Left renal cortex interstitium (tissue), 4 donors: Measurements from ENCODE around the gene ID1. TPM values are rescaled to one million over a fixed set of nuclear protein-coding genes. Genes with fewer than 3 reads are reported as not detected.

Experiments used
- DNase-seq, 4 donors: peaks; one replicate each; pipeline ENCODE4 v3.0.0-alpha.2; 2013; ENCODE audit warnings: low read depth in 4 of 4, low spot score in 2 of 4, missing footprints in 1 of 4
- polyA plus RNA-seq, 4 donors: library from polyadenylated mRNA; unstranded; fragments of 120-200 nt; gene quantifications; one replicate each; pipeline ENCODE4 v1.2.1, GENCODE V29; 2013; ENCODE audit not compliant: insufficient read length in 4 of 4

ID1 gene
- polyA plus RNA-seq, result 100 to 1,000 TPM; 159 to 263 (median 204) TPM

- DNase-seq, result peak in 3 of 4 donors; percentile 93 to 97 (median 96)
Observed at GRCh38 chr20:31605031-31605901, at the start of gene ID1. TSS of gene ID1 (plus strand) at chr20:31605289. CDS start at chr20:31605388, 99 bp downstream.

DNA sequence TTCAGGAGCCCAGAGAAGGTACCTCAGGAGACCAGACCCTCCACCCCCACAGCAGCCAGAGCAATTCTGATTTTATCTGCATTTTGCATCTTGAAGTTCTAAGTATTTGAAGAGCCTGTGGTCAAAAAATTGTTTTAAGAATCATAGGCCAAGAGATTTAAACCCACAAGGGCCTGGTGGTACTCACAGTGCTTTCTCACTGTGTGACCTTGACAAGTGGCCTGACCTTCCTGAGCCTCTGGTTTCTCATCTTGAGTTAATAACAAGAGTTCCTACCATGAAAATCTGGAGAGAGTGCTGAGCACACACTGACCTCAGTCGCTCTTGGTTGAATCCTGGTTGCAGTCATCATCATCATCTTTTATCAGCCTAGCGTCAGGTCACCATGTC, 45.4 kb upstream of the ID1 start:
- no peak for DNase-seq

DNA sequence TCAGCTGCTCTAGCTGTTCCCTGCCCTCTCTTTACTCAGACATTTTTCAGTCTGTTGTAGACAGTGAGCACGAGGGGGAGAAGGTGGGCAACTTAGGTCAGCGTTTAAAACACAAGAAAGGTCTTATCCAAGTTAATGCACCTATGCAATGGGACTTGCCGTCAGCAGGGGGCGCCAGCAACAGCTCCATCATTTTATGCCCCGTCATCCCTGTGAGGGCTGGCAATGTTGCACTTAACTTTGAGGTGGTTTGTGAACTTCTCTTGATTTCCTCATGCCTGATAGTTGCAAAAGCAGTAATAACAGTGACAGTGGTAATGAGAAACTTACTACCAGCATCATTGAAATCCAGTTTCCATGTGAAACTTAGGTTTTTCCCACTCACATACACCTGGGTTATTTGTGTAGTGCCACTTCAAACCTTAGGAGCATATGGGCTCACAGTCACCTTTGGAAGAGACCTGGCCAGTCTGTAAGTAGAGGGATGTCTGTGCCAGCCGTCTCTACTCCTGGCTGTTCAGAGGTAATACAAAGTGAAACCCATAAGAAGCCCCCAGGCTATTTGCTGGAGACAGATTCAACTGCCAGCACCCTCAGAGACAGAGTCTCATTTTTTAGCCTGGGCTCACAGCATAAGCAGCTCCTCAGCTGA, 44.9 kb upstream of the ID1 start:
- DNase-seq, result no peak

GRCh38 chr20:31560746-31561598, 44.1 kb upstream of the ID1 start:
- no peak for DNase-seq

- no peak for DNase-seq
Observed at GRCh38 chr20:31562241-31562640, 42.8 kb upstream of the ID1 start.

DNA sequence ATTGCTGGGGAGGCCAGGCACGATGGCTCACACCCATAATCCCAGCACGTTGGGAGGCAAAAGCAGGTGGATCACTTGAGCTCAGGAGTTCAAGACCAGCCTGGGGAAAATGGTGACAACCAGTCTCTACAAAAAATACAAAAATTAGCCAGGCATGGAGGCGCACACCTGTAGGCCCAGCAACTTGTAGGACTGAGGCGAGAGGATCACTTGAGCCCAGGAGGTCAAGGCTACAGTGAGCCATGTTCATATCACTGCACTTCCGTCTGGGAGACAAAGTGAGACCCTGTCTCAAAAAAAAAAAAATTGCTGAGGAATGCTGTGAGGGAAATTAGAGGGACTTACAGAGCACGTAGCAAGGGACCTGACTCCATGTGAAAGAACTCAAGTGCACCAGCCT, 40.8 kb upstream of the ID1 start:
- no peak for DNase-seq

DNA sequence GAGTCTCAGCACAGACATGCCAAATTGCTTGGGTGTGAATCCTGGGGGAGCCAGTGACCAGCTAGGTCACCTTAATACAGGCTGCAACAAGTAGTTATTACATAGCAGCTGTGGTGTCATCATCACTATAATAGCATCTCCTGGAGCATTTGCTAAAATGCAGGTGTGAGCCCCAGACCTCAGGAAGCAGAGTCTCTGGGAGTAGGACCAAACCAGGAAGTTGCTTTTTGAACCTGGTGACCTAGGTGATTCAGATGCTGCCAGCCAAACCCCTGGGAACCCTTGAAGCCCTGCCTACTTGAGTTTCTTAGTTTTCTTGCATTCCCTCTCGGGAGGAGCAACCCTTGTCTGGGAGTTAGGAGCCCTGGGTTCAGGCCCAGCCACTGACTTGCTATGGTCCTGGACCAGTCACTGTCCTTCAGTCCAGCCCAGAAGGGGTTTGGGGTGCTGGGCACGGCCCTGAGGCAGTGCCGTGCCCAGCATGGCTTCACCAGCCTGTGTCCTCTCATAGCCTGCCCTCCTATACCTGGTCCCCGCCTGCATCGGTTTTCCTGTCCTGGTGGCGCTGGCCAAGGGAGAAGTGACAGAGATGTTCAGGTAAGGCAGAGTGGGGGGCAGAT, 39.3 kb upstream of the ID1 start:
- DNase-seq, result no peak

- DNase-seq, result no peak
Observed at GRCh38 chr20:31566319-31566657, 38.8 kb upstream of the ID1 start.

GRCh38 chr20:31566658-31567379, 38.3 kb upstream of the ID1 start:
- DNase-seq, result no peak

DNA sequence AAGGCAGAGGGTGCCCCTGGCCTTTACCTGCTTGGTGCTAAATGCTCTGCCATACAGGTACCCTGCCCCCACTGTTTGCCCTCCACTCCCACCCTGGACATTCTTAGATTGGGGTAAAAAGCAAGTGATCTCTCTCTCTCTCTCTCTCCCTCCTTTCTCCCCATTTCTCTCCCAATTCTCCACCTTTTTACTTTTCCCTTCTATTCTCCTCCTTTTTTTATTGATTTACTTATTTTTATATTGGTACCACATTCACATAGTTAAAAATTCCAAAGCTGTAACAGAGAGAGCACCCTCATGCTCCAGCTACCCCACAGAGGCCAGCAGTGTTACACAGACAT, 37.7 kb upstream of the ID1 start:
- DNase-seq, result no peak

DNA sequence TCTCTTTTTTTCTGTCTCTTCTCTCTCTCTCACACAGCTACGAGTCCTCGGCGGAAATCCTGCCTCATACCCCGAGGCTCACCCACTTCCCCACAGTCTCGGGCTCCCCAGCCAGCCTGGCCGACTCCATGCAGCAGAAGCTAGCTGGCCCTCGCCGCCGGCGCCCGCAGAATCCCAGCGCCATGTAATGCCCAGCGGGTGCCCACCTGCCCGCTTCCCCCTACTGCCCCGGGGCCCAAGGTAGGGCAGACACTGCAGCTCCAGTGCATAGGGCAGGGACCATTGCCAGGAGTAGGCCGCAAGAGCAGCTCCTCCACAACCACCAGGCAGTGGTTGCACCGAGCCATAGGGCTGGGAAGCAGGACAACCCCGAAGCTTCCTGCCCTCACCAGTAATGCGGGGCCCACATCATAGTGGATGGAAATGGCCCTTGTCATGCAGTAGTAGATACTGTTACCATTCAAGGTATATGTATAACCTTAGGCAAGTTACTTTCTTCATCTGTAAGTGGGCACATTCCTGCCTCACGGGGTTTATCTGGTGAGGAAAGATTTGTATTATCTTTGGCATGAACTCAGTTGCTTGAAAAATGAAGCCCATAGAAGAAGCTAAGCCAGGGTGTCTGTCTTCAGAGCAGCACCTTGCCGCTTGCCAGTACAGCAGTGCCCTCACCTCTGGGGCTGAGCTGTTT, 36.9 kb upstream of the ID1 start:
- DNase-seq, result no peak

GRCh38 chr20:31568773-31569162, 36.3 kb upstream of the ID1 start:
- no peak for DNase-seq

DNA sequence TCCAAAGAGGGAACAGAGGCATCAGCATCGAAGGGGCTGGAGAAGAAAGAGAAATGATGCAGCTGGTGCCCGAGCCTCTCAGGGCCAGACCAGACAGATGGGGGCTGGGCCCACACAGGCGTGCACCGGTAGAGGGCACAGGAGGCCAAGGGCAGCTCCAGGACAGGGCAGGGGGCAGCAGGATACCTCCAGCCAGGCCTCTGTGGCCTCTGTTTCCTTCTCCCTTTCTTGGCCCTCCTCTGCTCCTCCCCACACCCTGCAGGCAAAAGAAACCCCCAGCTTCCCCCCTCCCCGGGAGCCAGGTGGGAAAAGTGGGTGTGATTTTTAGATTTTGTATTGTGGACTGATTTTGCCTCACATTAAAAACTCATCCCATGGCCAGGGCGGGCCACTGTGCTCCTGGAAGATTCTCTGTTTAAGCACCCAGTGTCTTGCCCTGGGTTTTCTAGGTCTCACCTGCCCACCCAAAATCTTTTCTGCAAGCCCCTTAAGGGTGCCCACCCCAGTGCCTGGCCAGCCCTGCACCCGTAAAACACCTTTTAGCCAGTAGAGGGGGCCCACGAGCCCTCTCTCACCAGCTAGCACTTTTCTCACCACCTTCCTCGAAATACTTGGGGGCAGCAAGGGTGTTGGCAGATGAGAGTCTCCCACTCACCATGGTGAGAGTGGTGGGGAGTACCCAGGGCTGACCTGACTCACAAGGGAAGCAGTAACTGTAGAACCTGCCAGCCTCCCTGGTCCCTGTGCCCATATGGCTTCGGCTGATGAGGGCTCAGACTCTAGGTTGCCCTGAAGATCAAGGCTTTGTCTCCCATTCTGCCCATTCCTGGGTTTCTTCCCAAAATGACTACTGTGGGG, 35.7 kb upstream of the ID1 start:
- DNase-seq, result no peak

DNA sequence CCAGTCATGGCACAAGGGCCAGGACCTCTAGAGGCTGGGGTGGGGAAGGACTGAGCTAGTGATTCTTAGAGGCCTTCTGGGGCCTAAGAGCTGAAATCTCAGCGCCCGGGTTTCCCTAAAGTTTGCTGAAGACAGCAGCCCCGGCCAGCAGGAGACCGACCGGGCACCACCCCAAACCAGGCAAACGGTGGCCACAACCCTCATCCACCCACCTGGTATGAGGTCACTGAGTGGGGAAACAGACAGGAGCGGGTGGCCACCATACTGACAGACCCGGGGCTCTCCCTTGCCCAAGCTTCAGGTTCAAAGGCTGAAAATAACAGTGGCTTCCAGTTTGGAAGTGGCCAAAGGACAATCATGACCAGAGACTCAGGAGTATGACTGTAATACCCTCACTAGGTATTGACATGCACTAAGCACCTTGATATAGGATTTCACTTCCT, 35.0 kb upstream of the ID1 start:
- DNase-seq, result no peak

GRCh38 chr20:31570735-31571617, 34.1 kb upstream of the ID1 start:
- DNase-seq, result no peak

DNA sequence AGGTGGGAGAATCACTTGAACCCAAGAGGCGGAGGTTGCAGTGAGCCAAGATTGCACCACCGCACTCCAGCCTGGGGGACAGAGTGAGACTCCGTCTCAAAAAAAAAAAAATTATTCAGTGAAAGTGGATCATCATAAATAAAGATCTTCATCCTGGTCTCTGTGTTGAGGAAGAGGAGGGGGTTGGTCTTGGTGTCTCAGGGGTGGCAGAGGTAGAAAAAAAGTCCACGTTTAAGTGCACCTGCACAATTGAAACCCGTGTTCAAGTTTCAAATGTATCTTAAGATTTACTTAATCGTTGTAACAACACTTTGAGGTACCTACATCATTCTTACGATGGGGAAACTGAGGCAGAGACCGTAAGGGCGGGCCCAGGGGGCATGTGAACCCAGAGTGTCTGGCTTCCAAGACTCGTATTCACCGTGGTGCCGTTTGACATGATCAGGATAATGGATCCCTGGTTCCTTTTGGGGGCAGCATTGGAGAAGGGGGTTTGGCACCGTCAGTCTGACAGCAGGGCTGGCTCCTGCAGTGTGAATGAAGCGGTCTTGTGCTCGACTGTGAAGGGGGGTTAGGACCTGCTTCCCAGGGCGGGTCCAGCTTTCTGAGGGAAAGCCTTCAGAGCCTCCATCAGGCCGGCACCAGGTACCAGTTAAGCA, 32.9 kb upstream of the ID1 start:
- no peak for DNase-seq
